Ovary (tissue), 3 donors: ENCODE measurements around the gene CBLN3.

Source experiments
- CTCF ChIP-seq, 3 donors: fragments of 450-650 bp in 2 of 3; fragments of 200-600 bp in 1 of 3; IDR thresholded peaks; one replicate each; pipeline versions ENCODE4 v1.5.1 to v1.8.0; 2016 to 2022; ENCODE audit warnings: antibody characterized with exemption in 3 of 3, mild to moderate bottlenecking in 1 of 3
- POLR2A ChIP-seq: fragments of 450-650 bp; IDR thresholded peaks from one replicate; pipeline ENCODE4 v1.6.1; 2017; ENCODE audit warnings: antibody characterized with exemption, mild to moderate bottlenecking, moderate library complexity
- donor health status: DM: no; HTN: no; CAD: no.

- TF ChIP-seq CTCF (IDR thresholded peaks at IDR 0.05) (no peak), POLR2A (no peak)
These were observed 29.3 kb upstream of the CBLN3 start for GRCh38 chr14:24458736-24459135.
